OCI-LY3 (cell line): Measurements from ENCODE around the gene MAGEB17.
A peak's percentile ranks its signal among the peaks of the same experiment; 100 is the strongest.

Source experiments
- H2AFZ ChIP-seq: fragments of 200-600, 300-600 bp; shearing (Covaris generic); 2 replicates; pipeline ENCODE4 v1.6.0; 2014; ENCODE audit warnings: antibody characterized with exemption, low read depth, low read length
- H3K27ac ChIP-seq: fragments of 200-600, 300-600 bp; sonication (generic); 2 replicates; pipeline ENCODE4 v1.5.1; 2014; ENCODE audit warnings: mild to moderate bottlenecking, low read length, moderate library complexity, mixed read lengths
- H3K27me3 ChIP-seq: fragments of 200-600, 300-600 bp; sonication (generic); 2 replicates; pipeline ENCODE4 v1.6.1; 2014; ENCODE audit warnings: low read depth, low read length, mixed read lengths
- H3K36me3 ChIP-seq: fragments of 200-600, 300-600 bp; sonication (generic); replicated peaks from 2 replicates; pipeline ENCODE3; 2014; ENCODE audit warnings: low read depth, low read length, mixed read lengths
- H3K4me1 ChIP-seq: fragments of 300-600, 200-600 bp; sonication (generic); 2 replicates; pipeline ENCODE4 v1.6.1; 2014; ENCODE audit warnings: low read length, mixed read lengths
- H3K4me2 ChIP-seq: fragments of 200-600, 300-600 bp; sonication (generic); 2 replicates; pipeline ENCODE4 v1.6.1; 2014; ENCODE audit warnings: low read length, mixed read lengths
- H3K4me3 ChIP-seq: fragments of 300-600, 200-600 bp; sonication (generic); 2 replicates; pipeline ENCODE4 v1.5.1; 2014; ENCODE audit warnings: antibody characterized with exemption, mild to moderate bottlenecking, low read length, moderate library complexity
- H3K79me2 ChIP-seq: fragments of 300-600, 200-600 bp; shearing (Covaris generic); 2 replicates; pipeline ENCODE4 v1.6.1; 2014; ENCODE audit warnings: mild to moderate bottlenecking, low read length, mixed read lengths
- H3K9ac ChIP-seq: fragments of 300-600, 200-600 bp; shearing (Covaris generic); 2 replicates; pipeline ENCODE4 v1.6.0; 2014; ENCODE audit warnings: mild to moderate bottlenecking, low read length, moderate library complexity
- H3K9me3 ChIP-seq: fragments of 200-600, 300-600 bp; shearing (Covaris generic); 2 replicates; pipeline ENCODE4 v1.6.1; 2014; ENCODE audit warnings: low read length, mixed read lengths; ENCODE audit not compliant: insufficient read depth
- H4K20me1 ChIP-seq: fragments of 200-600, 300-600 bp; sonication (generic); 2 replicates; pipeline ENCODE4 v1.6.1; 2016; ENCODE audit warnings: low read length, mixed read lengths; ENCODE audit not compliant: insufficient read depth
- CTCF ChIP-seq: fragments of 200-600, 300-600 bp; sonication (generic); IDR thresholded peaks from 2 replicates; pipeline ENCODE4 v1.5.1; 2014; ENCODE audit warnings: antibody characterized with exemption, low read length, low read depth
- EZH2phosphoT487 ChIP-seq: fragments of 200-600 bp; shearing (Covaris generic); IDR thresholded peaks from 2 replicates; pipeline ENCODE4 v1.6.1; 2018; ENCODE audit warnings: antibody characterized with exemption, mixed run types, low read depth

The MAGEB17 gene

GRCh38 chrX:16212436-16212835 lies 45.2 kb downstream of the MAGEB17 start:
- H3K4me3 ChIP-seq = no peak overlapping the region
- no peak overlapping the region for H3K4me2 ChIP-seq
- no peaks in the 10 kb centered on the region for H3K4me1 ChIP-seq
- no peaks in the 10 kb centered on the region for H3K79me2 ChIP-seq
- TF ChIP-seq CTCF (peak; percentile 48), EZH2phosphoT487 (no peak)
- no peaks in the 10 kb centered on the region for H4K20me1 ChIP-seq
- H3K9ac ChIP-seq = no peak overlapping the region
- no peaks in the 10 kb centered on the region for H3K9me3 ChIP-seq
- no peak overlapping the region for H3K27ac ChIP-seq
- no peak overlapping the region for H2AFZ ChIP-seq
- no peaks in the 10 kb centered on the region for H3K36me3 ChIP-seq
- no peaks in the 10 kb centered on the region for H3K27me3 ChIP-seq

- no peak overlapping the region for H3K9ac ChIP-seq
- no peak overlapping the region for H3K4me2 ChIP-seq
- H3K4me3 ChIP-seq = no peak overlapping the region
- H3K27ac ChIP-seq = no peak overlapping the region
- TF ChIP-seq EZH2phosphoT487 = no peak
- no peak for TF ChIP-seq CTCF
- no peaks in the 10 kb centered on the region for H3K79me2 ChIP-seq
- no peaks in the 10 kb centered on the region for H4K20me1 ChIP-seq
- no peaks in the 10 kb centered on the region for H3K36me3 ChIP-seq
- no peak overlapping the region for H2AFZ ChIP-seq
- H3K9me3 ChIP-seq = no peaks in the 10 kb centered on the region
- H3K4me1 ChIP-seq = no peaks in the 10 kb centered on the region
- H3K27me3 ChIP-seq = no peaks in the 10 kb centered on the region
These were observed 46.7 kb downstream of the MAGEB17 start for GRCh38 chrX:16213961-16214360.

- H3K9me3 ChIP-seq = no peaks in the 10 kb centered on the region
- H3K9ac ChIP-seq = no peak overlapping the region
- no peaks in the 10 kb centered on the region for H4K20me1 ChIP-seq
- H3K36me3 ChIP-seq = no peaks in the 10 kb centered on the region
- no peak for TF ChIP-seq EZH2phosphoT487
- TF ChIP-seq CTCF = no peak
- H3K4me2 ChIP-seq = no peak overlapping the region
- H3K27ac ChIP-seq = no peak overlapping the region
- no peaks in the 10 kb centered on the region for H3K27me3 ChIP-seq
- no peaks in the 10 kb centered on the region for H3K4me1 ChIP-seq
- H3K79me2 ChIP-seq = no peaks in the 10 kb centered on the region
- no peak overlapping the region for H2AFZ ChIP-seq
- H3K4me3 ChIP-seq = no peak overlapping the region
These were observed 48.4 kb downstream of the MAGEB17 start for GRCh38 chrX:16215660-16216059.
